Endothelial cell of umbilical vein (primary cell): ENCODE data around the gene ZNF628. TPM values are rescaled to one million over a fixed set of nuclear protein-coding genes. Genes with fewer than 3 reads are reported as not detected.

Experiments used
- BruUV-seq: library from RNA; stranded (reverse); fragments of 400-500 nt; replicated peaks from 2 replicates; lab custom pipeline; 2021; lab: Mats Ljungman, UMichigan
- CTCF ChIA-PET: fragments of 300-600, 350-600 bp; sonication (Branson Sonifier 250); formaldehyde crosslinking; loops from one replicate; lab custom pipeline; 2021; ENCODE audit warnings: antibody characterized with exemption, inconsistent platforms; lab: Charles Lee
- POLR2A ChIA-PET: fragments of 300-600, 350-600 bp; sonication (Branson Sonifier 250); formaldehyde crosslinking; loops from one replicate; lab custom pipeline; 2021; ENCODE audit warnings: antibody characterized with exemption, inconsistent platforms; lab: Charles Lee
- DNase-seq: peaks from one replicate; pipeline ENCODE4 v3.0.0-alpha.2; 2011; ENCODE audit warnings: low read depth, low spot score
- FAIRE-seq: peaks from 2 replicates; lab custom pipeline; 2011; peaks lifted over from hg19 to GRCh38; lab: Jason Lieb, UNC
- H2AFZ ChIP-seq: 2 replicates; pipeline ENCODE4 v1.6.0; 2012; ENCODE audit warnings: low read depth, low read length, control low read depth, inconsistent platforms
- H3K27ac ChIP-seq: 2 replicates; pipeline ENCODE4 v1.5.1; 2011; ENCODE audit warnings: low read depth, mild to moderate bottlenecking, control low read depth, low read length, moderate library complexity; ENCODE audit not compliant: insufficient read depth
- H3K27me3 ChIP-seq, 2 experiments: 2 replicates each; pipeline versions ENCODE4 v1.6.0 to v1.6.1; 2011; ENCODE audit warnings: low read length in 2 of 2, mixed read lengths in 1 of 2; ENCODE audit not compliant: control insufficient read depth in 2 of 2, insufficient read depth in 2 of 2
- H3K36me3 ChIP-seq, 2 experiments: 2 replicates in 1 of 2; 3 replicates in 1 of 2; pipeline ENCODE4 v1.5.1; 2011; ENCODE audit warnings: low read length in 2 of 2, mild to moderate bottlenecking in 1 of 2, moderate library complexity in 1 of 2; ENCODE audit not compliant: control insufficient read depth in 2 of 2, insufficient read depth in 2 of 2; ENCODE audit errors: extremely low read depth in 1 of 2
- H3K4me1 ChIP-seq: 3 replicates; pipeline ENCODE4 v1.5.1; 2011; ENCODE audit warnings: mild to moderate bottlenecking, low read length; ENCODE audit not compliant: control insufficient read depth, insufficient read depth; ENCODE audit errors: extremely low read depth
- H3K4me2 ChIP-seq: 2 replicates; pipeline ENCODE4 v1.6.1; 2011; ENCODE audit warnings: low read length, control low read depth, mixed read lengths; ENCODE audit not compliant: insufficient read depth
- H3K4me3 ChIP-seq, 3 experiments: fragments of 200-600 bp in 1 of 3; sonication (generic), shearing (Covaris generic) in 1 of 3; replicated peaks in 1 of 3; 2 replicates each; pipeline ENCODE4 v1.5.1; 2011 to 2016; ENCODE audit warnings: control low read depth in 3 of 3, low read length in 3 of 3, mild to moderate bottlenecking in 2 of 3, inconsistent platforms in 1 of 3, low read depth in 1 of 3, moderate library complexity in 1 of 3; ENCODE audit not compliant: insufficient read depth in 1 of 3
- H3K79me2 ChIP-seq: 2 replicates; pipeline ENCODE4 v1.6.0; 2012; ENCODE audit warnings: low read length, inconsistent platforms; ENCODE audit not compliant: control insufficient read depth, insufficient read depth
- H3K9ac ChIP-seq: replicated peaks from 2 replicates; pipeline ENCODE3; 2011; ENCODE audit warnings: low read length, control low read depth; ENCODE audit not compliant: insufficient read depth; ENCODE audit errors: extremely low read depth
- H3K9me1 ChIP-seq: replicated peaks from 3 replicates; pipeline ENCODE4 v1.6.0; 2011; ENCODE audit warnings: mild to moderate bottlenecking, low read length; ENCODE audit not compliant: control insufficient read depth, insufficient read depth; ENCODE audit errors: extremely low read depth
- H3K9me3 ChIP-seq: replicated peaks from 2 replicates; pipeline ENCODE4 v1.5.1; 2012; ENCODE audit warnings: low read length, inconsistent platforms; ENCODE audit not compliant: control insufficient read depth, insufficient read depth
- H4K20me1 ChIP-seq: replicated peaks from 2 replicates; pipeline ENCODE3; 2011; ENCODE audit warnings: mild to moderate bottlenecking, low read length; ENCODE audit not compliant: control insufficient read depth, insufficient read depth; ENCODE audit errors: extremely low read depth
- CTCF ChIP-seq, 2 donors: IDR thresholded peaks; 1 replicate in 1 of 2; 2 replicates in 1 of 2; pipeline ENCODE4 v1.5.1; 2011; ENCODE audit warnings: low read length in 2 of 2, mild to moderate bottlenecking in 2 of 2, moderate library complexity in 2 of 2, control low read depth in 1 of 2, inconsistent platforms in 1 of 2, low read depth in 1 of 2; ENCODE audit not compliant: insufficient read depth in 1 of 2; ENCODE audit errors: extremely low read depth in 1 of 2
- EZH2 ChIP-seq: IDR thresholded peaks from 2 replicates; pipeline ENCODE4 v1.6.1; 2012; ENCODE audit warnings: borderline replicate concordance, low read depth, mild to moderate bottlenecking, moderate library complexity, low read length, inconsistent platforms; ENCODE audit not compliant: severe bottlenecking
- FOS ChIP-seq: IDR thresholded peaks from 2 replicates; pipeline ENCODE4 v1.6.1; 2011; ENCODE audit warnings: mild to moderate bottlenecking, low read length, moderate library complexity, borderline replicate concordance; ENCODE audit not compliant: insufficient read depth
- JUN ChIP-seq: IDR thresholded peaks from 2 replicates; pipeline ENCODE4 v1.6.1; 2011; ENCODE audit warnings: borderline replicate concordance, low read depth; ENCODE audit not compliant: insufficient read length, insufficient read depth
- MYC ChIP-seq: IDR thresholded peaks from one replicate; pipeline ENCODE4 v1.6.1; 2011; ENCODE audit warnings: mild to moderate bottlenecking, low read depth, low read length
- POLR2A ChIP-seq: IDR thresholded peaks from 2 replicates; pipeline ENCODE4 v1.6.1; 2012; ENCODE audit warnings: low read depth, mild to moderate bottlenecking, control low read depth, low read length
- POLR2AphosphoS5 ChIP-seq: IDR thresholded peaks from 2 replicates; pipeline ENCODE4 v1.6.1; 2012; ENCODE audit warnings: low read depth, mild to moderate bottlenecking, control low read depth, low read length, moderate library complexity; ENCODE audit not compliant: insufficient read depth
- dilution Hi-C: fragments of 300-500 bp; cut with MboI; formaldehyde crosslinking; loops from one replicate; pipeline ENCODE4 v1.15.0; 2019; ENCODE audit warnings: low sequenced_read_pairs; ENCODE audit not compliant: extremely low pct_ligation_motif_present
- intact Hi-C: fragments of 100-400 bp; cut with micrococcal nuclease; formaldehyde crosslinking; loops from one replicate; pipeline ENCODE4 v1.10.0; 2022
- polyA plus RNA-seq, 4 experiments: library from polyadenylated mRNA; depleted of rRNA in 3 of 4; stranded (reverse) in 3 of 4; unstranded in 1 of 4; fragments of >200 nt; gene quantifications; 2 replicates each; pipeline versions ENCODE4 v1.2.1 to v1.2.3, GENCODE V29; 2011 to 2012; ENCODE audit warnings: missing spikeins in 1 of 4
- total RNA-seq: library from RNA; stranded (reverse); gene quantifications from 2 replicates; pipeline ENCODE4 v1.2.3, GENCODE V29; 2021

Gene ZNF628
- total and polyA plus RNA-seq, 2 donors (not counting 3 experiments of a cell fraction or from before 2014, with no cell fraction given): 2.0 to 10.4 TPM

GRCh38 chr19:55437410-55437809 is 39.0 kb upstream of the ZNF628 start:
- no peak overlapping the region for H3K4me3 ChIP-seq
- TF ChIP-seq CTCF (IDR thresholded peaks at IDR 0.05; ENCODE audit: extremely low read depth in 1 of 2, insufficient read depth in 1 of 2, low read depth in 1 of 2, low read length in 2 of 2) (no peak), POLR2AphosphoS5 (no peak), FOS (no peak), MYC (no peak)
- H3K9ac ChIP-seq: no peak overlapping the region
- ChIA-PET CTCF (interaction anchor here (0.6 to 1.5 kb wide), 13 partner anchors 9 to 296 kb away, joined by 3 to 13 read pairs (median 3); partner anchors contain the start of genes SYT5 and UBE2S), POLR2A (interaction anchor here (1.0 kb wide), 1 partner anchor 30 kb away, joined by 3 read pairs; no protein-coding TSS in a partner anchor)
- no peaks in the 10 kb centered on the region for H3K79me2 ChIP-seq
- DNase-seq (peak; percentile 55), FAIRE-seq (peak; percentile 38)
- H2AFZ ChIP-seq: no peak overlapping the region
- no peaks in the 10 kb centered on the region for H3K9me1 ChIP-seq
- H4K20me1 ChIP-seq: no peaks in the 10 kb centered on the region
- no peaks in the 10 kb centered on the region for H3K4me1 ChIP-seq
- no TSS peak for BruUV-seq
- H3K9me3 ChIP-seq: no peaks in the 10 kb centered on the region
- intact Hi-C loops (no loop called here), dilution Hi-C loops (no loop called here)
- no peak overlapping the region for H3K4me2 ChIP-seq
- H3K27ac ChIP-seq: no peak overlapping the region
- H3K36me3 ChIP-seq: no peaks in the 10 kb centered on the region
- peaks cover 23 to 27% of the 10 kb centered on the region in 2 experiments for H3K27me3 ChIP-seq

- no peak for DNase-seq
- H3K9ac ChIP-seq: no peak overlapping the region
- no peaks in the 10 kb centered on the region for H3K9me1 ChIP-seq
- H3K4me1 ChIP-seq: no peaks in the 10 kb centered on the region
- dilution Hi-C loops (no loop called here), intact Hi-C loops (no loop called here)
- no peak for TF ChIP-seq POLR2AphosphoS5
- no peak for TF ChIP-seq EZH2
- TF ChIP-seq JUN: no peak
- TF ChIP-seq POLR2A: no peak
- H3K79me2 ChIP-seq: no peaks in the 10 kb centered on the region
- H2AFZ ChIP-seq: no peak overlapping the region
- no peak overlapping the region for H3K27ac ChIP-seq
- POLR2A ChIA-PET: no interaction called here
- no TSS peak for BruUV-seq
- H3K4me3 ChIP-seq: no peak overlapping the region
- CTCF ChIA-PET: interaction anchor here (1.1 kb wide), 1 partner anchor 28 kb away, joined by 3 read pairs; no protein-coding TSS in a partner anchor
- H3K27me3 ChIP-seq: peaks cover 27 to 31% of the 10 kb centered on the region in 2 experiments
- H3K4me2 ChIP-seq: no peak overlapping the region
- no peak for FAIRE-seq
- H3K36me3 ChIP-seq: no peaks in the 10 kb centered on the region
- H4K20me1 ChIP-seq: no peaks in the 10 kb centered on the region
- no peaks in the 10 kb centered on the region for H3K9me3 ChIP-seq
These were observed 37.4 kb upstream of the ZNF628 start for GRCh38 chr19:55439052-55439451.
